H1 (cell line): ENCODE measurements around the gene COPZ2. TPM values are rescaled to one million over a fixed set of nuclear protein-coding genes. Genes with fewer than 3 reads are reported as not detected.

ENCODE experiments used
- CBX5 ChIP-seq: fragments of 300-800, 300-1000 bp; sonication (generic); IDR thresholded peaks from 2 replicates; pipeline ENCODE4 v1.7.1; 2016; ENCODE audit warnings: antibody characterized with exemption, low read length, low read depth
- JUND ChIP-seq: IDR thresholded peaks from 2 replicates; pipeline ENCODE4 v1.6.1; 2011; ENCODE audit warnings: mild to moderate bottlenecking, improper control_type of control experiment, low read length
- KDM1A ChIP-seq: fragments of 200-600, 300-600 bp; sonication (generic); IDR thresholded peaks from 2 replicates; pipeline ENCODE4 v1.7.1; 2016; ENCODE audit warnings: mild to moderate bottlenecking, low read length, borderline replicate concordance
- POLR2A ChIP-seq, 2 experiments: IDR thresholded peaks; 1 replicate in 1 of 2; 2 replicates in 1 of 2; pipeline ENCODE4 v1.6.1; 2011; ENCODE audit warnings: low read depth in 2 of 2, low read length in 2 of 2, mild to moderate bottlenecking in 2 of 2; ENCODE audit errors: control extremely low read depth in 1 of 2
- RBBP5 ChIP-seq: IDR thresholded peaks from 2 replicates; pipeline ENCODE4 v1.7.1; 2012; ENCODE audit warnings: low read depth, mild to moderate bottlenecking, inconsistent platforms, low read length, moderate library complexity, borderline replicate concordance
- SIRT6 ChIP-seq: IDR thresholded peaks from one replicate; pipeline ENCODE4 v1.7.1; 2012; ENCODE audit warnings: low read length, inconsistent platforms
- SIX5 ChIP-seq: IDR thresholded peaks from 2 replicates; pipeline ENCODE4 v1.6.1; 2011; ENCODE audit warnings: mild to moderate bottlenecking, low read depth, low read length
- SP4 ChIP-seq: IDR thresholded peaks from 2 replicates; pipeline ENCODE4 v1.6.1; 2012; ENCODE audit warnings: low read length, inconsistent platforms
- TBP ChIP-seq: IDR thresholded peaks from 2 replicates; pipeline ENCODE4 v1.6.1; 2011; ENCODE audit warnings: low read depth, low read length, improper control_type of control experiment
- YY1 ChIP-seq: IDR thresholded peaks from 2 replicates; pipeline ENCODE4 v1.6.1; 2011; ENCODE audit warnings: low read depth, mild to moderate bottlenecking, low read length
- ZNF274 ChIP-seq: IDR thresholded peaks from 2 replicates; pipeline ENCODE4 v1.7.0; 2012; ENCODE audit warnings: low read length, borderline replicate concordance; ENCODE audit errors: extremely low read depth
- polyA plus RNA-seq, 7 experiments: library from polyadenylated mRNA; depleted of rRNA in 3 of 7; stranded (reverse) in 5 of 7; unstranded in 2 of 7; fragments of >200 nt in 5 of 7; fragments of 200-250 nt in 2 of 7; gene quantifications; 1 replicate in 5 of 7; 2 replicates in 1 of 7; 4 replicates in 1 of 7; pipeline versions ENCODE4 v1.2.1 to v1.2.3, GENCODE V29; 2011 to 2013; ENCODE audit warnings: missing spikeins in 2 of 7, mixed read lengths in 2 of 7
- total RNA-seq: library from RNA; stranded (reverse); fragmentation: NEBNext Ultra II Directional; extraction: Animal tissue kit (Norgen Biotek cat#: 25700); gene quantifications from 2 replicates; pipeline ENCODE4 v1.2.1, GENCODE V29; 2021
- TF ChIP-seq, protein P1 (sequence below): fragments of 300-600 bp; sonication (generic); IDR thresholded peaks from 2 replicates; pipeline ENCODE4 v1.7.1; 2012; ENCODE audit warnings: low read length, moderate library complexity, mild to moderate bottlenecking, inconsistent platforms; ENCODE audit not compliant: insufficient replicate concordance

COPZ2 gene
- total and polyA plus RNA-seq, 2 of the 8 experiments (the other 6 are each of a cell fraction or from before 2014, with no cell fraction given), result 0.24 TPM; not detected in 1

DNA sequence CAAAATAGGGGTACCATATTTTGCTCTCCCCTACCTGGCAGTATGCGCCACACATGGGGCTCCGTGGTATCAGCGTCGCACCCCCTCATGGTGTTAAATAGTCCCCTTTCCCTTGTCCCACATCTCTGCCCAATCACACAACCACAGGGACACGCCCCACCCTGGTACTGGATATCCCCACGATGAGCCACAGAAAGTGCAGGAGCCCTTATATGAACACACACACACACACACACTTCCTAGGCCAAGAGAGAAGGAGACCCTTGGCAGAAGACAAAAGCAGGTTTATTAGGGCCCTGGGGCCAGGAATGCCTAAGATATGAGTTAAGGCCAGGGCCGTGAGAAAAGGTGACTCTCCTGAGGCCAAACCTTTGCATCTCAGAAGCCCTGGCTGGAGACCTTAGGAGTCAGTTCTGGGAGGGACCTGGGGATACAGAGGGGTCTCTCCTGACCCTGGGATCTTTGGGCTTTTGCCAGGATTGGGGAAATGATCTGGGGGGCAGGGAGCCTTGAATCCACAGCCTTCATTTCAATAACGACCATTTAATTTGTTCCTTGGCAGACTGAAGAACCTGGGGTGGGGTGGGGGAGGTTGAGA lies 11.6 kb downstream of the COPZ2 start (continued):
- TF ChIP-seq, protein P1, sequence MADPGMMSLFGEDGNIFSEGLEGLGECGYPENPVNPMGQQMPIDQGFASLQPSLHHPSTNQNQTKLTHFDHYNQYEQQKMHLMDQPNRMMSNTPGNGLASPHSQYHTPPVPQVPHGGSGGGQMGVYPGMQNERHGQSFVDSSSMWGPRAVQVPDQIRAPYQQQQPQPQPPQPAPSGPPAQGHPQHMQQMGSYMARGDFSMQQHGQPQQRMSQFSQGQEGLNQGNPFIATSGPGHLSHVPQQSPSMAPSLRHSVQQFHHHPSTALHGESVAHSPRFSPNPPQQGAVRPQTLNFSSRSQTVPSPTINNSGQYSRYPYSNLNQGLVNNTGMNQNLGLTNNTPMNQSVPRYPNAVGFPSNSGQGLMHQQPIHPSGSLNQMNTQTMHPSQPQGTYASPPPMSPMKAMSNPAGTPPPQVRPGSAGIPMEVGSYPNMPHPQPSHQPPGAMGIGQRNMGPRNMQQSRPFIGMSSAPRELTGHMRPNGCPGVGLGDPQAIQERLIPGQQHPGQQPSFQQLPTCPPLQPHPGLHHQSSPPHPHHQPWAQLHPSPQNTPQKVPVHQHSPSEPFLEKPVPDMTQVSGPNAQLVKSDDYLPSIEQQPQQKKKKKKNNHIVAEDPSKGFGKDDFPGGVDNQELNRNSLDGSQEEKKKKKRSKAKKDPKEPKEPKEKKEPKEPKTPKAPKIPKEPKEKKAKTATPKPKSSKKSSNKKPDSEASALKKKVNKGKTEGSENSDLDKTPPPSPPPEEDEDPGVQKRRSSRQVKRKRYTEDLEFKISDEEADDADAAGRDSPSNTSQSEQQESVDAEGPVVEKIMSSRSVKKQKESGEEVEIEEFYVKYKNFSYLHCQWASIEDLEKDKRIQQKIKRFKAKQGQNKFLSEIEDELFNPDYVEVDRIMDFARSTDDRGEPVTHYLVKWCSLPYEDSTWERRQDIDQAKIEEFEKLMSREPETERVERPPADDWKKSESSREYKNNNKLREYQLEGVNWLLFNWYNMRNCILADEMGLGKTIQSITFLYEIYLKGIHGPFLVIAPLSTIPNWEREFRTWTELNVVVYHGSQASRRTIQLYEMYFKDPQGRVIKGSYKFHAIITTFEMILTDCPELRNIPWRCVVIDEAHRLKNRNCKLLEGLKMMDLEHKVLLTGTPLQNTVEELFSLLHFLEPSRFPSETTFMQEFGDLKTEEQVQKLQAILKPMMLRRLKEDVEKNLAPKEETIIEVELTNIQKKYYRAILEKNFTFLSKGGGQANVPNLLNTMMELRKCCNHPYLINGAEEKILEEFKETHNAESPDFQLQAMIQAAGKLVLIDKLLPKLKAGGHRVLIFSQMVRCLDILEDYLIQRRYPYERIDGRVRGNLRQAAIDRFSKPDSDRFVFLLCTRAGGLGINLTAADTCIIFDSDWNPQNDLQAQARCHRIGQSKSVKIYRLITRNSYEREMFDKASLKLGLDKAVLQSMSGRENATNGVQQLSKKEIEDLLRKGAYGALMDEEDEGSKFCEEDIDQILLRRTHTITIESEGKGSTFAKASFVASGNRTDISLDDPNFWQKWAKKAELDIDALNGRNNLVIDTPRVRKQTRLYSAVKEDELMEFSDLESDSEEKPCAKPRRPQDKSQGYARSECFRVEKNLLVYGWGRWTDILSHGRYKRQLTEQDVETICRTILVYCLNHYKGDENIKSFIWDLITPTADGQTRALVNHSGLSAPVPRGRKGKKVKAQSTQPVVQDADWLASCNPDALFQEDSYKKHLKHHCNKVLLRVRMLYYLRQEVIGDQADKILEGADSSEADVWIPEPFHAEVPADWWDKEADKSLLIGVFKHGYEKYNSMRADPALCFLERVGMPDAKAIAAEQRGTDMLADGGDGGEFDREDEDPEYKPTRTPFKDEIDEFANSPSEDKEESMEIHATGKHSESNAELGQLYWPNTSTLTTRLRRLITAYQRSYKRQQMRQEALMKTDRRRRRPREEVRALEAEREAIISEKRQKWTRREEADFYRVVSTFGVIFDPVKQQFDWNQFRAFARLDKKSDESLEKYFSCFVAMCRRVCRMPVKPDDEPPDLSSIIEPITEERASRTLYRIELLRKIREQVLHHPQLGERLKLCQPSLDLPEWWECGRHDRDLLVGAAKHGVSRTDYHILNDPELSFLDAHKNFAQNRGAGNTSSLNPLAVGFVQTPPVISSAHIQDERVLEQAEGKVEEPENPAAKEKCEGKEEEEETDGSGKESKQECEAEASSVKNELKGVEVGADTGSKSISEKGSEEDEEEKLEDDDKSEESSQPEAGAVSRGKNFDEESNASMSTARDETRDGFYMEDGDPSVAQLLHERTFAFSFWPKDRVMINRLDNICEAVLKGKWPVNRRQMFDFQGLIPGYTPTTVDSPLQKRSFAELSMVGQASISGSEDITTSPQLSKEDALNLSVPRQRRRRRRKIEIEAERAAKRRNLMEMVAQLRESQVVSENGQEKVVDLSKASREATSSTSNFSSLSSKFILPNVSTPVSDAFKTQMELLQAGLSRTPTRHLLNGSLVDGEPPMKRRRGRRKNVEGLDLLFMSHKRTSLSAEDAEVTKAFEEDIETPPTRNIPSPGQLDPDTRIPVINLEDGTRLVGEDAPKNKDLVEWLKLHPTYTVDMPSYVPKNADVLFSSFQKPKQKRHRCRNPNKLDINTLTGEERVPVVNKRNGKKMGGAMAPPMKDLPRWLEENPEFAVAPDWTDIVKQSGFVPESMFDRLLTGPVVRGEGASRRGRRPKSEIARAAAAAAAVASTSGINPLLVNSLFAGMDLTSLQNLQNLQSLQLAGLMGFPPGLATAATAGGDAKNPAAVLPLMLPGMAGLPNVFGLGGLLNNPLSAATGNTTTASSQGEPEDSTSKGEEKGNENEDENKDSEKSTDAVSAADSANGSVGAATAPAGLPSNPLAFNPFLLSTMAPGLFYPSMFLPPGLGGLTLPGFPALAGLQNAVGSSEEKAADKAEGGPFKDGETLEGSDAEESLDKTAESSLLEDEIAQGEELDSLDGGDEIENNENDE, result no peak
- TF ChIP-seq TBP (no peak), YY1 (no peak), ZNF274 (no peak), SIRT6 (no peak), SIX5 (no peak), SP4 (no peak), POLR2A (IDR thresholded peaks at IDR 0.05; ENCODE audit: control extremely low read depth in 1 of 2, low read depth in 2 of 2, low read length in 2 of 2) (no peak), RBBP5 (no peak), KDM1A (no peak), JUND (no peak), CBX5 (no peak)
